Thyroid gland (tissue), 4 donors: ENCODE measurements around the gene TBC1D22A.

Experiments used
- CTCF ChIP-seq, 6 experiments: fragments of 200-600 bp in 3 of 6; fragments of 450-650 bp in 3 of 6; sonication (generic) in 3 of 6; IDR thresholded peaks; one replicate each; pipeline ENCODE4 v1.5.1; 2016 to 2019; ENCODE audit warnings: antibody characterized with exemption in 6 of 6, mild to moderate bottlenecking in 2 of 6, inconsistent platforms in 1 of 6, moderate library complexity in 1 of 6
- POLR2A ChIP-seq, 2 donors: fragments of 450-650 bp; IDR thresholded peaks; one replicate each; pipeline ENCODE4 v1.6.1; 2017; ENCODE audit warnings: antibody characterized with exemption in 2 of 2, mild to moderate bottlenecking in 2 of 2, moderate library complexity in 1 of 2

- TF ChIP-seq POLR2A (IDR thresholded peaks at IDR 0.05) (no peak), CTCF (IDR thresholded peaks at IDR 0.05) (no peak)
Observed at GRCh38 chr22:46748908-46749675, 13.4 kb upstream of the TBC1D22A start.
